NT2/D1 (cell line): Measurements from ENCODE around the gene BTG4.

Experiments used
- DNase-seq: peaks from one replicate; pipeline ENCODE4 v3.0.0-alpha.2; 2011; ENCODE audit warnings: low read depth, low spot score
- H3K27me3 ChIP-seq: 2 replicates; pipeline ENCODE4 v1.6.0; 2011; ENCODE audit warnings: mild to moderate bottlenecking; ENCODE audit not compliant: insufficient read length, insufficient read depth
- H3K36me3 ChIP-seq: 2 replicates; pipeline ENCODE4 v1.6.1; 2011; ENCODE audit warnings: mild to moderate bottlenecking, low read length, mixed read lengths; ENCODE audit not compliant: insufficient read depth, insufficient read length
- H3K4me1 ChIP-seq: 2 replicates; pipeline ENCODE4 v1.5.1; 2011; ENCODE audit not compliant: insufficient read depth, insufficient read length
- H3K4me3 ChIP-seq: 2 replicates; pipeline ENCODE4 v1.5.1; 2011; ENCODE audit warnings: low read depth; ENCODE audit not compliant: insufficient read length
- H3K9ac ChIP-seq: 2 replicates; pipeline ENCODE4 v1.6.0; 2011; ENCODE audit warnings: low read depth; ENCODE audit not compliant: insufficient read length
- H3K9me3 ChIP-seq: 2 replicates; pipeline ENCODE4 v1.5.1; 2011; ENCODE audit warnings: mild to moderate bottlenecking, low read length; ENCODE audit not compliant: insufficient read depth
- SUZ12 ChIP-seq: IDR thresholded peaks from 2 replicates; pipeline ENCODE4 v1.6.1; 2011; ENCODE audit not compliant: insufficient read length, insufficient read depth; ENCODE audit errors: extremely low read depth
- YY1 ChIP-seq: IDR thresholded peaks from 2 replicates; pipeline ENCODE4 v1.6.1; 2011; ENCODE audit not compliant: insufficient read length, insufficient read depth
- ZNF274 ChIP-seq: IDR thresholded peaks from 2 replicates; pipeline ENCODE4 v1.6.1; 2011; ENCODE audit warnings: mild to moderate bottlenecking, low read depth, low read length

The BTG4 gene

GRCh38 chr11:111448414-111448813 lies 63.8 kb downstream of the BTG4 start:
- TF ChIP-seq ZNF274: no peak
- no peak for TF ChIP-seq YY1
- TF ChIP-seq SUZ12: no peak
- no peaks in the 10 kb centered on the region for H3K4me1 ChIP-seq
- no peak overlapping the region for H3K9ac ChIP-seq
- H3K9me3 ChIP-seq: no peaks in the 10 kb centered on the region
- DNase-seq: no peak
- H3K27me3 ChIP-seq: no peaks in the 10 kb centered on the region
- no peak overlapping the region for H3K4me3 ChIP-seq
- no peaks in the 10 kb centered on the region for H3K36me3 ChIP-seq

GRCh38 chr11:111447931-111448330 lies 64.3 kb downstream of the BTG4 start:
- Histone ChIP-seq H3K27me3 (no peaks in the 10 kb centered on the region), H3K4me3 (no peak overlapping the region), H3K4me1 (no peaks in the 10 kb centered on the region), H3K9me3 (no peaks in the 10 kb centered on the region), H3K9ac (no peak overlapping the region), H3K36me3 (no peaks in the 10 kb centered on the region)
- TF ChIP-seq SUZ12 (no peak), YY1 (no peak), ZNF274 (no peak)
- DNase-seq: no peak

GRCh38 chr11:111447112-111447471 lies 65.1 kb downstream of the BTG4 start:
- DNase-seq: no peak
- no peaks in the 10 kb centered on the region for H3K9me3 ChIP-seq
- TF ChIP-seq SUZ12: no peak
- TF ChIP-seq ZNF274: no peak
- no peak for TF ChIP-seq YY1
- H3K4me1 ChIP-seq: no peaks in the 10 kb centered on the region
- H3K36me3 ChIP-seq: no peaks in the 10 kb centered on the region
- no peak overlapping the region for H3K9ac ChIP-seq
- H3K27me3 ChIP-seq: no peaks in the 10 kb centered on the region
- H3K4me3 ChIP-seq: no peak overlapping the region

- TF ChIP-seq ZNF274 (no peak), YY1 (no peak), SUZ12 (no peak)
- Histone ChIP-seq H3K4me1 (no peaks in the 10 kb centered on the region), H3K27me3 (no peaks in the 10 kb centered on the region), H3K9me3 (no peaks in the 10 kb centered on the region), H3K9ac (no peak overlapping the region), H3K4me3 (no peak overlapping the region), H3K36me3 (no peaks in the 10 kb centered on the region)
- peak; percentile 79 for DNase-seq
These were observed 65.6 kb downstream of the BTG4 start for GRCh38 chr11:111446404-111447111.

- TF ChIP-seq SUZ12: no peak
- no peak for TF ChIP-seq ZNF274
- no peak for TF ChIP-seq YY1
- Histone ChIP-seq H3K9ac (no peak overlapping the region), H3K4me3 (no peak overlapping the region), H3K27me3 (no peaks in the 10 kb centered on the region), H3K9me3 (no peaks in the 10 kb centered on the region), H3K36me3 (no peaks in the 10 kb centered on the region), H3K4me1 (no peaks in the 10 kb centered on the region)
- no peak for DNase-seq
These were observed 66.6 kb downstream of the BTG4 start for GRCh38 chr11:111445586-111445985.
